GDM1 (cell line): ENCODE results near the gene TIAM2.
"Not testable (repeated sequence)": the region's sequence is repeated elsewhere in the genome, so short reads cannot be mapped to it uniquely, and the experiment has no call there.

ENCODE experiments used
- DNase-seq: peaks from one replicate; lab custom pipeline; 2025; lab: John Stamatoyannopoulos, UW

Gene TIAM2

DNA sequence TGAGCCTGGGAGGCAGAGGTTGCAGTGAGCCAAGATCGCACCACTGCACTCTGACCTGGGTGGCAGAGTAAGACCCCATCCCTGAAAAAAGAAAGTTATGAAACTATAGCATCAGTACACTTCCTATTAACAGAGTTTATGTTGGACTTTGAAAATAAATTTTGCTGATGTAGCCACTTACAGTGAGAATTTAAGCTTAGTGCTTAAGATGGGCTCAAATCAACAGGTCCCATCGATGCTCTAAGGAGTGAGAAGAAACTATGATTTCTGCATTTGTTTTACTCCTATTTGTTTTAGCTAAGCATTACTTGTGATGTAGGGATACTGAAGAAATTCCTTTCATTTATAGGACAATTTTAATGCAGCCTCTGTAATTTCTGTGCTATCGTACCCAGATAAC is 175.4 kb downstream of the TIAM2 start:
- no peak for DNase-seq

DNA sequence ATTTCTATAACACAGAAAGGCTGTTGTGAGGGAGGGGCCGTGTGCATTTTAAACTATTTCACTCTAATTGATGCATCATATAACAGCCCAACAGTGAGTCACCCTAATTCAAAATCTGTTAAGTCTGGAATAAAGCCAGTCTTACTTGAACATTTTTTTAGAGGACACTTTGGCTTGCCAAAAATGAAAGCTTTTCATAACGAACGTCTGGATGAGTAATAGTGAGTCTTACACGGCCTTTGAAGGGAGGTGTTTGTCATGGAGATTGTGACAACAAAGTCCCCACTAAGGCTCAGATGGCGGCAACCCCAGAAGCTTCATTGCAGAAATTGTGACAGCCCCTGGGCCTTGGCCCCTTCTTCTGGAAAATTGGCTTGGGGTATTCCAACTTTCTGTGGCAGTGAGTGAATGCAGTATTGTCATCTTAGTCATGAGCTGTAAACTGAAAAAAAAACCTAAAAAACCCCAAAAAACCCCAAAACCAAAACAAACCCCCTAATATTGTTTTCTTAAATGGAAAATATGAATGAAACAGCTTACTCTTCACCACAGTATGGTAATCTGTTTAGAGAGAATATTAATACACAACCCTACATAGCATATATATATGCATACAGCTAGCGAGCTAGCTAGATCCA is 176.1 kb downstream of the TIAM2 start:
- no peak for DNase-seq

DNA sequence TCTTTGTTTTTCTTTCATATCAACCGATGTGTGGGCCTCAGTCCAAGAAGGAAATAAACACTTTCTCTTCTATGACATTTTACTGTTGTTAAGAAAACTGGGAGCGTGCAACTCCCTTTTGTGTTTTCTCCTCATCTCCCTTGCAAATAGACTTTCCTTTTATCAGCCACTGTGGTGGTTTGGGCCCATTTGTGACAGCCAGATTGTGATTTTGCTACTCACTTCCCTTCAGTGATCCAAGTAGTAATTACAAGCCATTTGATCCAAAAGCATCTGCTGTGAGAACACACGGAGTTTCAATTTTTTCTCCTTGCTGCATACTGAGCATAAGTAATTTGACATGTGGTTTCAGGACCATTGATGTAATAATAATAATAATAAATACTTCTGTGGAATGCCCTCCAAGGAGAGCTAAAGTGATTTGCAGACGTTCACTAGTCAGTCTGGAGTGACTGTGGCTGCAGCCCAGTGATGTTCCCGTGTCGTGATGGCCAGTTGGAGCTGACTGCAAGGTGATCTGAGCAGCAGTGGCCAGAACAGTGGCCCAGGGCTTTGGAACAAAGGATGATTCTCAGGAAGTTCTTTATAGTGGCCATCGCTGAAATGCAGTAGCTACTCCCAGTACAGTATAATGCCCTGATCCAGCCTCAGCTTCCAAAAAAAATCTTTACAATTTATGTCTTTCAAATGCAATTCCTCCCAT is 176.8 kb downstream of the TIAM2 start:
- no peak for DNase-seq

- DNase-seq = no peak
These were observed 178.4 kb downstream of the TIAM2 start for GRCh38 chr6:155173488-155173887.

GRCh38 chr6:155174576-155175211 is 179.6 kb downstream of the TIAM2 start:
- peak; percentile 11 for DNase-seq

GRCh38 chr6:155177363-155177961 is 182.3 kb downstream of the TIAM2 start:
- DNase-seq = peak; percentile 32

- DNase-seq = no peak
These were observed 186.4 kb downstream of the TIAM2 start for GRCh38 chr6:155181498-155181897.

DNA sequence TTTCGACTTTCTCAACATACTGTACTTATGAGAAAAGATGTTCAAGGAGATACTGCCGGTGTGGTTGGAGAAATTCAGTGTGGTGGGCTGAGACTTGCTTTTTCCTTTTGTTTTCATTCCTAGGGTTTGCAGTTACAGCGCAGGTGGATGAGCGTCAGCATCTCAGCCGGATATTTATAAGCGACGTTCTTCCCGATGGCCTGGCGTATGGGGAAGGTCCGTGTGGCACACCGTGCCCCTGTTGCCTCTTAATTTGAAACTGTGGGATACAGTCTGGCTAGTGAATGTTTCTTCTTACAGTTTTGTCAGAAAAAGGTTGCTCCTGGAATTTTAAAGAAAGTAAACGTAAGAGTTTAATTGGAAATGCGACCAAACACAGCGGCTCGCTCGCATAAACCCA is 187.0 kb downstream of the TIAM2 start:
- DNase-seq = no peak

- no peak for DNase-seq
These were observed 188.0 kb downstream of the TIAM2 start for GRCh38 chr6:155183095-155183494.

DNA sequence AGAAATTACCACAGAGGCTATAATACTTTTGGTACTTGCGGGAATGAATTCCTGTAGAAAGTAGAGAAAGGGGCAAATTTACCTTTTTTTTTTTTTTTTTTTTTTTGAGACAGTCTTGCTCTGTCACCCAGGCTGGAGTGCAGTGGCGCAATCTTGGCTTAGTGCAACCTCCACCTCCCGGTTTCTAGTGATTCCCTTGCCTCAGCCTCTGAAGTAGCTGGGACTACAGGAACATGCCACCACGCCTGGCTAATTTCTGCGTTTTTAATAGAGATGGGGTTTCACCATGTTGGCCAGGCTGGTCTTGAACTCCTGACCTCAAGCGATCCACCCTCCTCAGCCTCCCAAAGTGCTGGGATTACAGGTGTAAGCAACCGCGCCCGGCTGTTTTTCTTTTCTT is 189.9 kb downstream of the TIAM2 start:
- not testable (repeated sequence) for DNase-seq

GRCh38 chr6:155185544-155185943 is 190.4 kb downstream of the TIAM2 start:
- no peak for DNase-seq

DNA sequence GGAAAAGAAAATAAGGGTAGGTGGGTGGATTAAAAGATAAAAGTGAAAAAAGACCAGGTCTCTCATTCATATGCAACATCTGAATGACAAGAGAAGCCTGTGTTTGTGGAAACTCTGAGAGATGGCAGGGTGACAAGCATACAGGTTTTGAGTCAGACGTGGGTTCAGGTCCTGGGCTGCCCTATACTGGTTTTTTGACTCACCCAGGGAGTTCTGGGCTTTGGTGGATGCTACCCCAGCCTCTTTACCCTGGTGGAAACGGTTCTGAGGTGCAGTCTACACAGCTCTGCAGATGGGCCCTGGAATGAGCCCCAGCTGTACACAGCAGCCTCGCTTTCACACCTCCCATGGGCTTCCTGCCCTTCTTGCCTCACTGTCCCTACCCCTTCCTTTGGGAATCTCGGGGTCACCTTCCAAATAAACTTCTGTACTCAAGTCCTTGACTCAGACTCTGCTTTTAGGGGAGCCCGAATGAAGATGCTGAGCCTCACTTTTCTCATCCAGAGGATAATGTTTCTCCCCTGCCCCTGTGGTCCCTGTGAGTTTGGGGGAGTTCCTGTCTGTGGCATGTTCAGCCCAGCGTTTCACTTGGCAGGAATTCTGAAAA is 191.0 kb downstream of the TIAM2 start:
- DNase-seq = no peak

DNA sequence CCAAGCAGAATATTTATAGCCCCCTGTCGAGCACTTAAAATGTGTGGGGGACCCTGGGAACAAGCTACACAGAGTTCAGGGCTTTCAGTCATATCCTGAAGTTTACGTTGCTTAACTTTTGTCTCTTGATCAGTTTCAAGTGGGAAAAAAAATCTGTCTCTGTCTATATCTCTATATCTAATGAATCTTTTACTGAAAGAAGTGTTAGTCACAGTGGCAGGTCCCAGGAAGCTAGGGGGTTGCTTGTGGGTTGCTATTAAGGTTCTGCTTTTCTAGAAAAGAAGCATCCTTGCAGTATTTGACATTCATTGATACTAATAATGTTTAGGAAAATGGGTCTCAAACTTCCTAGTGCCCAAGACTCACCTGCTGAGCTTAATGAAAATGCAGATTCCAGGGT is 192.0 kb downstream of the TIAM2 start:
- DNase-seq = no peak

GRCh38 chr6:155187994-155188706 is 193.0 kb downstream of the TIAM2 start:
- no peak for DNase-seq

DNA sequence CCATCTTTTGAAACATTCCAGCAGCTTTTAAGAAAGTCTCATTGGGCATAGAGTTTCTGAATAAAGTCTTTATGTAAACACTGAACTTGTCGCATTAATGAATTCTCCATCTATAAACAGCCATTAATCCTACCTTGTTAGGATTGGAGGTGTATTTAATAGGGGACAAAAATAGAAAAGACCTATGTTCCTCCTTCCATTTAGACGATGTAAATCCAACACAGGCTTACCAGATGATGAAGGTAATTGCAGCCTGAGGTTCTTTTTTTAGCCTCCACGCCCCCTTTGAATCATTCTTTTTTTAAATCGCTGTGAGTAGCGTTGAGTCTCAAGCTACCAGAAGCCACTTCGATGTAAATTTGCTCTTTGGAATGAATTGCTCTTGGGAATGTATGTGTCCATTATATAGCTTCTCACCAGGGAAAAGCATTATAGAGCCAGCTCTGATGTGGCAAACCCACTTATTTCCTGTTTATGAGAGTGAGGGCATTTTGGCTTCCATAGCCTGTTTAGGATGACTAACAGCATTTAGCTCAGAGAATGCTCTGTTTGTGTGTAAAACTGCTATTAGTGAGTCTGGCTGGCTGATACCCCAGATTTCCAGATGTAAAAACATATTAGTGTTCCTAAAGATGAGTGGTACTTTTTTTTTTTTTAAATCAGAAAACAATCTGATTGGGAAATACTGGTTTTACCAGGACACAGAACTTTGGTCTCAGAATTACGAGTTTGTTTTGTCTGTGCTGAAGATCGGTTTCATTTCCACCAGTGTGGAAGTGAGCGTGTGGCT is 193.8 kb downstream of the TIAM2 start:
- DNase-seq = no peak

GRCh38 chr6:155190677-155191076 is 195.6 kb downstream of the TIAM2 start:
- no peak for DNase-seq

DNA sequence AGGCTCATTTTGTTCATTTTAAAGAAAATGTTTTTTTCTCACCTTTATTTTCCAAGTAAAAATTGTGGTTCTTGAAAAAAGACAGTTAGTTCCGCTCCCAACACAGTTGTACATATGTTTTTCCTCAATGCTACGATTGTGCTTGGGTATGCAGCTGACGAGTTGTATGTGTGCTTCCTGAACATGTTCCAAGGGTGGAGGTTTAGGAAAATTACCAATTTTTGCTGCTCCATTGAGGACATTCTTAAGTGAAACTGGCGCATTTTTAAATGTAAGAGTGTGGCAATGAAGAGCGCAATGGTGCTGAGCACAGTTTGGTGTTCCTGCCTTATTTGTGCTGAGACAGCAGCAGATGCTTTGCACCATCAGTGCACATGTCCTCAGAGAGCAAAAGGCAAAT is 198.4 kb downstream of the TIAM2 start:
- no peak for DNase-seq

DNA sequence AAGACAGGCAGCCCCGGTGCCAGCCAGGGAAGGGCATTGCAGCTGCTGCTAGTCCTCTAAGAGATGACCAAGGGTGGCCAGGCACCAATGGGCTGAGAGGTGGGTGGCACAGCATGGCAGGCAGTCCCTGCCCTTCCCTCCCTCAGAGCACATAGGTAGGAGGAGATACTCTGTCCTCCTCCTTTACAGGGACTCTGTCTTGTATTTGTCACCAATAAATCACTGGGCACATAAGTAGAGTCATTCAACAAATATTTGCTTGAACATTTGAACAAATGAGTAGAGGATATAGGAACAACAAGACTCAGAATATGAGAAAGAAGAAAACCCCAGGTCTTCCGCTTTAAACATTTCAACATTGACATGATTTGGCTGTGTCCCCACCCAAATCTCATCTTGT is 199.3 kb downstream of the TIAM2 start:
- no peak for DNase-seq

GRCh38 chr6:155195903-155196302 is 200.8 kb downstream of the TIAM2 start:
- no peak for DNase-seq

DNA sequence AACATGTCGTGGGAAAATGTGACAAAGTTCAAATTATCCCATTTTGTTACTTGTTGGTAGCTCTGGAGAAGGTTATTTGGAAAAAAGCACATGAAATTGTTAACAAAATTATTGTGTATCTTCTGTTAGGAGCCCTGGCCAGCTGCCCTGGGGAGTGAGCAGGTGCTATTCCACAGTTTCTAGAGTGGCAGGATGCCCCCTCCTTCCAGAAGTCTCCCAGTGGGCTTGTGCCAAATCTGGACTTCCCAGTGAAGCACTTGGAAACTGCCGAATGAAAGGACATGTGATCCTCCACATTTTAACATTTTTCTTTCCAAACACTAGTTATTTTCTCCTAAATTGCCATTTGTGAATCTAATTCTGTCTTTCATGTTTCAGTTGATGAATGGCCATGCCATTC is 201.8 kb downstream of the TIAM2 start:
- DNase-seq = no peak

DNA sequence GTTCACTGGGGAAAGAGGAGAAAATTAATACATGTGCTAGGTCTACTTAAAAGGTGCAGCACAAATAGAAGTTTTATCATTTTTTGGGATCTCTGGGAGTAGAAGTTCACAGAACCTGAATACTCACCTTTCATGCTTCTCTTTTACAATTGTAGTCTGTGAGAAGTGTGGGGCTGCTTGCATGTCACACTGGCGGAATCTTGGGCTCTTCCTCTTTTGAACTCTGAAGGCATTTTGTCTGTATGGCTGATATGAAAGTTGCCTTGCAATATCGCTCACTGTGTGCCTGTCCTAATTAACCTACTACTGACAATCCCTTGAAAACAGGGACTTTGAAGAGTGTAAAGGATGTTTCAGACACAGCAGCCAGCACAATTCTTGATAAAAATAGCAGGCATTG is 202.8 kb downstream of the TIAM2 start:
- DNase-seq = no peak
